Stomach smooth muscle (tissue), 2 donors: Measurements from ENCODE around the gene RNASE7.

Experiments used
- H3K27ac ChIP-seq: one replicate; pipeline ENCODE4 v1.7.0; 2013; ENCODE audit warnings: mild to moderate bottlenecking, low read length, inconsistent platforms
- H3K27me3 ChIP-seq, 2 donors: one replicate each; pipeline ENCODE4 v1.7.0; 2013; ENCODE audit warnings: low read length in 2 of 2; ENCODE audit not compliant: insufficient read depth in 2 of 2, control insufficient read depth in 1 of 2
- H3K36me3 ChIP-seq, 2 donors: one replicate each; pipeline ENCODE4 v1.7.0; 2013; ENCODE audit warnings: low read length in 2 of 2; ENCODE audit not compliant: control insufficient read depth in 2 of 2, insufficient read depth in 2 of 2
- H3K4me1 ChIP-seq: one replicate; pipeline ENCODE4 v1.7.0; 2013; ENCODE audit warnings: low read length; ENCODE audit not compliant: control insufficient read depth, insufficient read depth
- H3K4me3 ChIP-seq, 2 donors: one replicate each; pipeline ENCODE4 v1.7.0; 2013; ENCODE audit warnings: low read length in 2 of 2
- H3K9ac ChIP-seq, 2 donors: one replicate each; pipeline ENCODE4 v1.7.0; 2013; ENCODE audit warnings: low read length in 2 of 2, mild to moderate bottlenecking in 1 of 2
- H3K9me3 ChIP-seq, 2 donors: one replicate each; pipeline ENCODE4 v1.7.0; 2013; ENCODE audit warnings: low read length in 2 of 2; ENCODE audit not compliant: control insufficient read depth in 2 of 2
- donor health status: healthy.
- donor health status: Pancreatic carcinoma.

The RNASE7 gene

GRCh38 chr14:21023174-21023573 is 19.0 kb upstream of the RNASE7 start:
- peaks cover 30% of the 10 kb centered on the region for H3K4me1 ChIP-seq
- H3K36me3 ChIP-seq = peaks cover 26 to 35% of the 10 kb centered on the region in 2 donors
- peak overlapping the region; percentile 76 for H3K27ac ChIP-seq
- H3K27me3 ChIP-seq = no peaks in the 10 kb centered on the region
- H3K9me3 ChIP-seq = no peaks in the 10 kb centered on the region
- H3K9ac ChIP-seq = peak overlapping the region; percentile 77 to 78
- peak overlapping the region; percentile 84 to 94 for H3K4me3 ChIP-seq

GRCh38 chr14:21023817-21024584 is 18.2 kb upstream of the RNASE7 start:
- peak overlapping the region; percentile 77 to 78 for H3K9ac ChIP-seq
- peaks cover 24 to 28% of the 10 kb centered on the region in 2 donors for H3K36me3 ChIP-seq
- H3K27ac ChIP-seq = peak overlapping the region; percentile 76
- no peaks in the 10 kb centered on the region for H3K9me3 ChIP-seq
- peak overlapping the region; percentile 84 to 94 for H3K4me3 ChIP-seq
- H3K27me3 ChIP-seq = no peaks in the 10 kb centered on the region
- H3K4me1 ChIP-seq = peaks cover 30% of the 10 kb centered on the region

- no peaks in the 10 kb centered on the region for H3K27me3 ChIP-seq
- peak within 1 kb of the TSS; percentile 78 for H3K27ac ChIP-seq
- peak within 1 kb of the TSS; percentile 91 to 94 for H3K4me3 ChIP-seq
- no peaks in the 10 kb centered on the region for H3K9me3 ChIP-seq
- H3K9ac ChIP-seq = peak within 1 kb of the TSS; percentile 77 to 78
- peaks cover 30% of the 10 kb centered on the region for H3K4me1 ChIP-seq
- peaks cover 16 to 20% of the 10 kb centered on the region in 2 donors for H3K36me3 ChIP-seq
These were observed 17.4 kb upstream of the RNASE7 start, which contains the start of gene NDRG2 for GRCh38 chr14:21024585-21025370. Gene NDRG2 (minus strand): TSS chr14:21025061. CDS start chr14:21023315, 1,746 bp downstream.

GRCh38 chr14:21025371-21026273 is 16.5 kb upstream of the RNASE7 start:
- Histone ChIP-seq H3K9ac (peak overlapping the region; percentile 75 to 78), H3K27me3 (no peaks in the 10 kb centered on the region), H3K27ac (peak overlapping the region; percentile 78), H3K36me3 (peaks cover 13 to 15% of the 10 kb centered on the region in 2 donors), H3K4me3 (peak overlapping the region; percentile 91 to 94), H3K9me3 (no peaks in the 10 kb centered on the region), H3K4me1 (peaks cover 30% of the 10 kb centered on the region)

DNA sequence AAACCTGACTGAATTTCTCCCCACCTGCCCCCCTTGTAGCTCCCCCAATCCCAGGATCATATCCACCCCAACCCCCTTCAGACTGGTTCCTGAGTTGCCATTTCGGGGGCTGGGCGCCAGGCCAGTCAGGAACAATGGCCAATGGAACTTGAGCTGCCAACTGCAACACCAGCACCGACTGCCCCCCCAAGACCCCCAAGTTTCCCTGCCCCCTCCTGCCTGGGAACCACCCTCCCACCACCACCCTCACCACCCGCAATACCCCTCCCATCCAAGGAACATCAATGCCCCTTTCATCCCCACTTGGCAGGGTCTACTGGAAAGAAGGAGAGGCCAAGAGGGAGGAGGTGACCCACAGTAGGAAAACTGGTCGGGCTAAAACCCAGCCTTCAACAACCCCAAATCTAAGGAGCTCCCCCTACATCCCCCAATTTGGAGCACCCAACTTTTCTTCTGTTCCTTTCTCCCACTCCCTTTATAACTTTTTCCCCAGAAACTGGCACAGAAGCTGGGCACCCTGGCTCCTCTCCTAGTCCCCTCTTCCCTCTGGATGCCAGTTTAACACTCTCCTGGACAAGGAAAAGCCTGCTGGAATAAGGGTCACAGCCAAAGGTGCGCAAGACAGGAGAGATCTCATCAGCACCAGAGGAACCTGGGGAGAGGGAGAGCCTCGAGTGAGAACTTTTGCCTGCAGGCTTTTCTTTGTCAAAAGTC is 15.7 kb upstream of the RNASE7 start:
- Histone ChIP-seq H3K9ac (peak overlapping the region in 1 of 2 donors; percentile 11), H3K4me3 (peak overlapping the region; percentile 26 to 61), H3K4me1 (peaks cover 30% of the 10 kb centered on the region)

GRCh38 chr14:21026988-21027315 is 15.2 kb upstream of the RNASE7 start:
- Histone ChIP-seq H3K9me3 (no peaks in the 10 kb centered on the region), H3K4me1 (peaks cover 30% of the 10 kb centered on the region), H3K27me3 (no peaks in the 10 kb centered on the region), H3K27ac (peak overlapping the region; percentile 78), H3K4me3 (no peak overlapping the region), H3K9ac (no peak overlapping the region), H3K36me3 (peaks cover 2 to 3% of the 10 kb centered on the region in 2 donors)

More for the DNA sequence above, 15.7 kb upstream of the RNASE7 start:
- Histone ChIP-seq H3K27me3 (no peaks in the 10 kb centered on the region), H3K27ac (peak overlapping the region; percentile 78), H3K9me3 (no peaks in the 10 kb centered on the region), H3K36me3 (peaks cover 6 to 7% of the 10 kb centered on the region in 2 donors)

DNA sequence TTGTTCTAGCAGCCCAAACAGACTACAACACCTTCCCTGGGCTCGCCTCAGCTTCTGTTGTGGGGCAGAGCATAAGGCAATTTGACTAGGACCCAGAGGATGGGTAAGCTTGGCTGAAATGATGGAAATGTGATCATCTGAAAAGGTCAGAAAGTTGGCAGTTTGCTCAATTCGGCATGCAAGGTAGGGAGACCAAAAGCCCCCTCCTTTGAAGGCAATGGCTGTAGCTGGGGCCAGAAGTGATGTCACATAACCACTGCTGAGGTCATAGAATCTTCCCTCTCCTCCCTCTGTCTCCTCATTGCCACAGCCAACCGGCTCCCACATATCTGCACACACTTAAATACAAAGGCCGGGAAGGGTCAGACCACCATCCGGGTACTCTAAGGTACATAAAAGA is 12.2 kb upstream of the RNASE7 start, which contains the start of gene TPPP2:
TSS of gene TPPP2 (plus strand) at position 301 of the 400 bp plus-strand sequence. CDS start 365 bp downstream, outside the sequence.
- H3K4me1 ChIP-seq = peaks cover 12% of the 10 kb centered on the region
- H3K27me3 ChIP-seq = no peaks in the 10 kb centered on the region
- no peak within 1 kb of the TSS for H3K27ac ChIP-seq
- no peaks in the 10 kb centered on the region for H3K9me3 ChIP-seq
- no peaks in the 10 kb centered on the region for H3K36me3 ChIP-seq
- no peak within 1 kb of the TSS for H3K4me3 ChIP-seq
- no peak within 1 kb of the TSS for H3K9ac ChIP-seq

DNA sequence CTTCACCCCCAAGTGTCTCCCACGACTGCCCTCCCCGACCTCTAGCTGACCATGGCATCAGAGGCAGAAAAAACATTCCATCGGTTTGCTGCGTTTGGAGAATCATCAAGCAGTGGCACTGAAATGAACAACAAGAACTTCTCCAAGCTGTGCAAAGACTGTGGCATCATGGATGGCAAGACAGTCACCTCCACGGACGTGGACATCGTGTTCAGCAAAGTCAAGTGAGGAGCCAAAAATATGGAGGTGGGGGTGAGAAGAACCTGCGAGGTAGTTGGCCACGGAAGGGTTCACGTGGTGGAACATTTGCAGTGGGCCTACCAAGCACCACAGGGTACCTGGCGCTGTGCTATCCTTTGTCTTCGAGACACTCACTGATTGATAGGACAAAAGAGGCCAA is 11.6 kb upstream of the RNASE7 start:
- no peaks in the 10 kb centered on the region for H3K27me3 ChIP-seq
- H3K4me1 ChIP-seq = peaks cover 12% of the 10 kb centered on the region
- H3K9ac ChIP-seq = no peak overlapping the region
- no peaks in the 10 kb centered on the region for H3K36me3 ChIP-seq
- H3K9me3 ChIP-seq = no peaks in the 10 kb centered on the region
- no peak overlapping the region for H3K4me3 ChIP-seq
- H3K27ac ChIP-seq = no peak overlapping the region

GRCh38 chr14:21032326-21033132 is 9.6 kb upstream of the RNASE7 start:
- H3K9ac ChIP-seq = no peak overlapping the region
- H3K27me3 ChIP-seq = no peaks in the 10 kb centered on the region
- no peak overlapping the region for H3K4me3 ChIP-seq
- H3K27ac ChIP-seq = no peak overlapping the region
- no peaks in the 10 kb centered on the region for H3K36me3 ChIP-seq
- H3K4me1 ChIP-seq = peaks cover 6% of the 10 kb centered on the region
- no peaks in the 10 kb centered on the region for H3K9me3 ChIP-seq
